Mesenchymal stem cell (in vitro differentiated cells and primary cell): ENCODE data around the gene AOPEP.

Experiments used
- DNase-seq: peaks from one replicate; pipeline ENCODE4 v3.0.0-alpha.2; 2013
- H2AFZ ChIP-seq: one replicate; pipeline ENCODE4 v1.6.1; 2013; ENCODE audit warnings: low read depth, mild to moderate bottlenecking, control low read depth, inconsistent platforms, low read length, moderate library complexity
- H2AK5ac ChIP-seq: 2 replicates; pipeline ENCODE4 v1.6.1; 2013; ENCODE audit warnings: low read length, moderate library complexity, mild to moderate bottlenecking, inconsistent platforms; ENCODE audit not compliant: severe bottlenecking
- H2BK120ac ChIP-seq: one replicate; pipeline ENCODE4 v1.6.1; 2013; ENCODE audit warnings: low read depth, mild to moderate bottlenecking, inconsistent platforms, low read length, moderate library complexity
- H2BK12ac ChIP-seq, 2 experiments: one replicate each; pipeline ENCODE4 v1.6.1; 2013; ENCODE audit warnings: inconsistent platforms in 2 of 2, low read length in 2 of 2, mild to moderate bottlenecking in 2 of 2, moderate library complexity in 2 of 2, control low read depth in 1 of 2
- H2BK15ac ChIP-seq: one replicate; pipeline ENCODE4 v1.6.1; 2013; ENCODE audit warnings: mild to moderate bottlenecking, low read depth, inconsistent platforms; ENCODE audit not compliant: poor library complexity, severe bottlenecking
- H2BK5ac ChIP-seq: 2 replicates; pipeline ENCODE4 v1.6.1; 2013; ENCODE audit warnings: low read depth, mild to moderate bottlenecking, low read length, control low read depth, inconsistent platforms; ENCODE audit not compliant: poor library complexity, severe bottlenecking
- H3K14ac ChIP-seq, 2 experiments: one replicate each; pipeline ENCODE4 v1.6.1; 2013; ENCODE audit warnings: inconsistent platforms in 2 of 2, low read length in 2 of 2, control low read depth in 1 of 2, mild to moderate bottlenecking in 1 of 2, moderate library complexity in 1 of 2
- H3K18ac ChIP-seq, 2 experiments: one replicate each; pipeline ENCODE4 v1.6.1; 2013; ENCODE audit warnings: inconsistent platforms in 2 of 2, low read length in 2 of 2, control low read depth in 1 of 2, low read depth in 1 of 2, mild to moderate bottlenecking in 1 of 2
- H3K23ac ChIP-seq, 2 experiments: one replicate each; pipeline ENCODE4 v1.6.1; 2013; ENCODE audit warnings: inconsistent platforms in 2 of 2, low read length in 2 of 2, mild to moderate bottlenecking in 2 of 2, moderate library complexity in 2 of 2, control low read depth in 1 of 2
- H3K27ac ChIP-seq: 2 replicates; pipeline ENCODE4 v1.5.1; 2013; ENCODE audit warnings: mild to moderate bottlenecking, moderate library complexity, low read length, control low read depth, inconsistent platforms; ENCODE audit not compliant: poor library complexity, severe bottlenecking
- H3K27me3 ChIP-seq, 2 experiments: 2 replicates each; pipeline versions ENCODE4 v1.6.1 to v1.7.0; 2013; ENCODE audit warnings: low read length in 2 of 2, mild to moderate bottlenecking in 2 of 2, moderate library complexity in 2 of 2, control low read depth in 1 of 2, inconsistent platforms in 1 of 2; ENCODE audit not compliant: control insufficient read depth in 1 of 2, insufficient read depth in 1 of 2
- H3K36me3 ChIP-seq, 2 experiments: 2 replicates each; pipeline versions ENCODE4 v1.6.1 to v1.7.0; 2013; ENCODE audit warnings: low read length in 2 of 2, control low read depth in 1 of 2, inconsistent platforms in 1 of 2, low read depth in 1 of 2, mild to moderate bottlenecking in 1 of 2; ENCODE audit not compliant: insufficient read depth in 2 of 2, control insufficient read depth in 1 of 2
- H3K4ac ChIP-seq, 2 experiments: one replicate each; pipeline ENCODE4 v1.6.1; 2013; ENCODE audit warnings: inconsistent platforms in 2 of 2, low read length in 2 of 2, mild to moderate bottlenecking in 2 of 2, moderate library complexity in 2 of 2, control low read depth in 1 of 2, low read depth in 1 of 2
- H3K4me1 ChIP-seq: 2 replicates; pipeline ENCODE4 v1.6.1; 2013; ENCODE audit warnings: low read depth, low read length, control low read depth; ENCODE audit not compliant: control insufficient read depth, insufficient read depth
- H3K4me2 ChIP-seq: 2 replicates; pipeline ENCODE4 v1.6.1; 2013; ENCODE audit warnings: low read length, mild to moderate bottlenecking, inconsistent platforms; ENCODE audit not compliant: poor library complexity, severe bottlenecking
- H3K4me3 ChIP-seq, 2 experiments: 2 replicates each; pipeline versions ENCODE4 v1.5.1 to v1.7.0; 2013; ENCODE audit warnings: low read length in 2 of 2, mild to moderate bottlenecking in 2 of 2, control low read depth in 1 of 2, low read depth in 1 of 2; ENCODE audit not compliant: insufficient read depth in 1 of 2
- H3K79me1 ChIP-seq: replicated peaks from 2 replicates; pipeline ENCODE4 v1.6.1; 2013; ENCODE audit warnings: mild to moderate bottlenecking, control low read depth, low read length, inconsistent platforms; ENCODE audit not compliant: poor library complexity, severe bottlenecking
- H3K9ac ChIP-seq: 2 replicates; pipeline ENCODE4 v1.7.0; 2013; ENCODE audit warnings: mild to moderate bottlenecking, low read length, moderate library complexity
- H3K9me3 ChIP-seq: 2 replicates; pipeline ENCODE4 v1.7.0; 2013; ENCODE audit warnings: mild to moderate bottlenecking, low read length; ENCODE audit not compliant: control insufficient read depth
- H4K8ac ChIP-seq: one replicate; pipeline ENCODE4 v1.6.1; 2013; ENCODE audit warnings: inconsistent platforms, mild to moderate bottlenecking, low read length, moderate library complexity
- H4K91ac ChIP-seq: one replicate; pipeline ENCODE4 v1.6.1; 2013; ENCODE audit warnings: mild to moderate bottlenecking, low read length, inconsistent platforms
- WGBS: methylation state at CpG from one replicate; pipeline ENCODE4 v1.1.7; 2013; ENCODE audit warnings: mixed read lengths; 5-methylcytosine and 5-hydroxymethylcytosine counted together

AOPEP gene

GRCh38 chr9:94729199-94729598, 2.7 kb downstream of the AOPEP start:
- Histone ChIP-seq H2BK5ac (no peak overlapping the region), H2BK15ac (no peak overlapping the region), H3K79me1 (peaks cover 23% of the 10 kb centered on the region), H4K8ac (no peak overlapping the region), H3K9me3 (no peaks in the 10 kb centered on the region), H3K27ac (no peak overlapping the region), H3K14ac (no peak overlapping the region), H3K4me2 (no peak overlapping the region), H3K27me3 (no peaks in the 10 kb centered on the region), H3K23ac (no peak overlapping the region), H2AK5ac (no peak overlapping the region), H3K4me3 (no peak overlapping the region), H3K36me3 (peaks cover 0 to 2% of the 10 kb centered on the region in 2 experiments), H4K91ac (no peak overlapping the region), H2BK120ac (no peak overlapping the region), H3K9ac (no peak overlapping the region), H2AFZ (no peak overlapping the region), H3K4ac (no peak overlapping the region), H3K18ac (no peak overlapping the region), H2BK12ac (no peak overlapping the region), H3K4me1 (peaks cover 4% of the 10 kb centered on the region)
- no peak for DNase-seq
- WGBS: 99% methylated on average over 2 of the region's 3 CpGs

- Histone ChIP-seq H2BK12ac (no peak overlapping the region), H3K27ac (no peak overlapping the region), H3K4ac (no peak overlapping the region), H2BK5ac (no peak overlapping the region), H3K4me3 (no peak overlapping the region), H4K91ac (no peak overlapping the region), H2AFZ (no peak overlapping the region), H4K8ac (no peak overlapping the region), H2BK120ac (no peak overlapping the region), H3K23ac (no peak overlapping the region), H2AK5ac (no peak overlapping the region), H3K4me2 (no peak overlapping the region), H3K27me3 (no peaks in the 10 kb centered on the region), H3K9me3 (no peaks in the 10 kb centered on the region), H2BK15ac (no peak overlapping the region), H3K4me1 (no peaks in the 10 kb centered on the region), H3K18ac (no peak overlapping the region), H3K79me1 (peaks cover 25% of the 10 kb centered on the region), H3K36me3 (peaks cover 0 to 2% of the 10 kb centered on the region in 2 experiments), H3K9ac (no peak overlapping the region), H3K14ac (no peak overlapping the region)
- no peak for DNase-seq
- WGBS: 81% methylated on average over 4 of the region's 4 CpGs
Observed at GRCh38 chr9:94734054-94734754, 7.7 kb downstream of the AOPEP start.

- no peak overlapping the region for H3K18ac ChIP-seq
- H2AK5ac ChIP-seq: no peak overlapping the region
- no peak overlapping the region for H4K91ac ChIP-seq
- H3K79me1 ChIP-seq: peaks cover 30% of the 10 kb centered on the region
- no peak overlapping the region for H4K8ac ChIP-seq
- H3K27ac ChIP-seq: no peak overlapping the region
- no peak overlapping the region for H2AFZ ChIP-seq
- H3K14ac ChIP-seq: no peak overlapping the region
- H3K4ac ChIP-seq: no peak overlapping the region
- H3K9ac ChIP-seq: no peak overlapping the region
- no peak overlapping the region for H3K4me2 ChIP-seq
- no peak overlapping the region for H2BK15ac ChIP-seq
- peak overlapping the region in 1 of 2 experiments; percentile 14 for H3K23ac ChIP-seq
- H2BK120ac ChIP-seq: no peak overlapping the region
- H3K27me3 ChIP-seq: no peaks in the 10 kb centered on the region
- no peaks in the 10 kb centered on the region for H3K4me1 ChIP-seq
- DNase-seq: no peak
- no peak overlapping the region for H2BK5ac ChIP-seq
- peaks cover 0 to 2% of the 10 kb centered on the region in 2 experiments for H3K36me3 ChIP-seq
- H3K9me3 ChIP-seq: no peaks in the 10 kb centered on the region
- no peak overlapping the region for H3K4me3 ChIP-seq
- H2BK12ac ChIP-seq: no peak overlapping the region
Observed at GRCh38 chr9:94736759-94737158, 10.3 kb downstream of the AOPEP start.

GRCh38 chr9:94740145-94740840, 13.8 kb downstream of the AOPEP start:
- Histone ChIP-seq H3K4ac (no peak overlapping the region), H3K4me2 (no peak overlapping the region), H3K4me3 (no peak overlapping the region), H2BK5ac (no peak overlapping the region), H2BK12ac (no peak overlapping the region), H2AK5ac (no peak overlapping the region), H2AFZ (no peak overlapping the region), H3K9me3 (no peaks in the 10 kb centered on the region), H3K23ac (no peak overlapping the region), H4K8ac (no peak overlapping the region), H3K14ac (no peak overlapping the region), H3K4me1 (peaks cover 3% of the 10 kb centered on the region), H3K79me1 (peaks cover 29% of the 10 kb centered on the region), H3K27ac (no peak overlapping the region), H2BK15ac (no peak overlapping the region), H3K9ac (no peak overlapping the region), H4K91ac (no peak overlapping the region), H3K18ac (no peak overlapping the region), H2BK120ac (no peak overlapping the region), H3K27me3 (no peaks in the 10 kb centered on the region), H3K36me3 (no peaks in the 10 kb centered on the region)
- DNase-seq: no peak
- WGBS: 94% methylated on average over 1 of the region's 3 CpGs
